ENCODE results near the gene PIK3R3.

DNA sequence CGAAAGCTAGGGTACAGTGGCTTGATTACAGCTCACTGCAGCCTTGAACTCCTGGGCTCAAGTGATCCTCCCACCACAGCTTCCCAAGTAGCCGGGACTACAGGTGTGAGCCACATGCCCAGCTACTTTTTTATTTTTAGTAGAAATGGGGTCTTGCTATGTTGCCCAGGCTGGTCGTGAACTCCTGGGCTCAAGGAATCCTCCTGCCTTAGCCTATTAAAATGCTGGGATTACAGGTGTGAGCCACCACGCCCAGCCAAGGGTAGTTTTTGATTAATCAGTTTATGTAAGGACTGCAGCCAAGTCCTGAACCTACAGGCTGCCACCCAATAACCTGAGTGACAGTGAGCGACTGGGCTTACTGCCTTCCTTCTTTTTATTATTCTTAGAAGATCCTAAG is 88.3 kb downstream of the PIK3R3 start:
- TF ChIP-seq, protein P1, sequence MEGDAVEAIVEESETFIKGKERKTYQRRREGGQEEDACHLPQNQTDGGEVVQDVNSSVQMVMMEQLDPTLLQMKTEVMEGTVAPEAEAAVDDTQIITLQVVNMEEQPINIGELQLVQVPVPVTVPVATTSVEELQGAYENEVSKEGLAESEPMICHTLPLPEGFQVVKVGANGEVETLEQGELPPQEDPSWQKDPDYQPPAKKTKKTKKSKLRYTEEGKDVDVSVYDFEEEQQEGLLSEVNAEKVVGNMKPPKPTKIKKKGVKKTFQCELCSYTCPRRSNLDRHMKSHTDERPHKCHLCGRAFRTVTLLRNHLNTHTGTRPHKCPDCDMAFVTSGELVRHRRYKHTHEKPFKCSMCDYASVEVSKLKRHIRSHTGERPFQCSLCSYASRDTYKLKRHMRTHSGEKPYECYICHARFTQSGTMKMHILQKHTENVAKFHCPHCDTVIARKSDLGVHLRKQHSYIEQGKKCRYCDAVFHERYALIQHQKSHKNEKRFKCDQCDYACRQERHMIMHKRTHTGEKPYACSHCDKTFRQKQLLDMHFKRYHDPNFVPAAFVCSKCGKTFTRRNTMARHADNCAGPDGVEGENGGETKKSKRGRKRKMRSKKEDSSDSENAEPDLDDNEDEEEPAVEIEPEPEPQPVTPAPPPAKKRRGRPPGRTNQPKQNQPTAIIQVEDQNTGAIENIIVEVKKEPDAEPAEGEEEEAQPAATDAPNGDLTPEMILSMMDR (conservative IDR thresholded peaks at IDR 0.05; ENCODE audit: low read depth, low read length): no peak
- no peak for TF ChIP-seq EZH2 (IDR thresholded peaks at IDR 0.05; ENCODE audit: borderline replicate concordance, low read depth, low read length, poor library complexity, severe bottlenecking)
